ENCODE measurements around the gene SNRPD3. TPM values are rescaled to one million over a fixed set of nuclear protein-coding genes. Genes with fewer than 3 reads are reported as not detected.
"Not testable (repeated sequence)": the region's sequence is repeated elsewhere in the genome, so short reads cannot be mapped to it uniquely, and the experiment has no call there.

SNRPD3 gene
- total RNA-seq, 1 donor from 2014 or later, result 116 TPM

DNA sequence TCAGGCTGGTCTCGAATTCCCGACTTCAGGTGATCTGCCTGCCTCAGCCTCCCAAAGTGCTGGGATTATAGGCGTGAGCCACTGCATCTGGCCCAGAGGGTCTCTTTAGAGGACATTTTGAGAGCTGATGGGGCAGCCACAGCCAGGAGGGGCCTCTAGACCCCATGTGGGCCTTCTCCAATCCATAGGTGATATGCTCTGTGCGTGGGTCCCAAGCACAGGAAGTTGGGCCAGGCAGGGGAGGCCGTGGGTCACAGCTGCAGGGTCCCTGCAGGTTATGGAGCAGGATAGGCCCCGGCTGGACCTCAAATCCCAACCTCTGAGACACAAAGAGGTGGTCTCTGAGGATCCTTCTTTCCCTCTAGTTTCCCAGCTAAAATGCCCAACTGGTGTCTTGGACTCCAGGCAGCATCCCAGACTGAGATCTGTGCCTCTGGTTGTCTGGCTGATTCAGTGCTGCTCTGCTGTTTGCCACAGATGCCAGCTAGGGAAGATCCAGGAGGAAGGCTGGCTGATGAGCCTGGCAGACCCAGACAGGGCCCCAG, 35.6 kb downstream of the SNRPD3 start:
- intact Hi-C loops (cut with micrococcal nuclease), result no loop called here

DNA sequence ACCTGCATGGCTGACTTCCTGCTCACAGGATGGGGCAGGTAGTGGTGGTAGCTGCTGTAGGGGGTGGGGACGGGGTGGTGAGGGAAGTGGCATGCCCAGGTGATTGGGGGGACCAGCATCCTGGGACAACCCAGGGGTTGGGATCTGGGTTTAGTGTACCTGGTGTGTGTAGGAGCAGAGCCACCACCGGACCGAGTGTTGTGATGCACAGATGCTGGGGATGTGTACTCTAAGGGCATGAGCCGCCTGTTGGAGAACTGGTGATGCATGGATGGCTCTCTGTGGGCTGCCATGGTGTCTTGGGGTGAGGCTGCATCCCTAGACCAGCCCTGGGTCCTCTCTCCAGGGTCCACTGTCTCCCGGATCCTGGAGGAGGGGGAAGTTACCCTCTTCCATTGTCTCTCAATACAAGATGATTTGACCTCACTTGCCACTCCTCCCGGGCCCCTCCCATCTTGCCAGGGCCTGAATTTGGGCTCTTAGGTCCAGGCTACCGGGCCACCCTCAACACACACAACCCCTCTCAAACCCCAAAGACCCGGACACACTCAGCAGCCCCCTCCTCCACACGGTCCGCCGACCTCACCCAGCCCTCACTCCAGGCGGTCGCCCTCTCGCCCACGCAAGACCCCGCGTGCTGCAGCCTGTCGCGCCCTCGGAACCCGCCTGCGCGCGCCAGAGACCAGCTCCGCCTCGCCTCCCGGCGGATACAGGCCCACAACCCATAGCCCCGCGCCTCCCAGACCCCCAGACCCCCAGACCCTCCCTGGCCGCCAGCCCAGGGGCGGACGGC, 36.5 kb downstream of the SNRPD3 start:
- intact Hi-C loops (cut with micrococcal nuclease), result no loop called here

DNA sequence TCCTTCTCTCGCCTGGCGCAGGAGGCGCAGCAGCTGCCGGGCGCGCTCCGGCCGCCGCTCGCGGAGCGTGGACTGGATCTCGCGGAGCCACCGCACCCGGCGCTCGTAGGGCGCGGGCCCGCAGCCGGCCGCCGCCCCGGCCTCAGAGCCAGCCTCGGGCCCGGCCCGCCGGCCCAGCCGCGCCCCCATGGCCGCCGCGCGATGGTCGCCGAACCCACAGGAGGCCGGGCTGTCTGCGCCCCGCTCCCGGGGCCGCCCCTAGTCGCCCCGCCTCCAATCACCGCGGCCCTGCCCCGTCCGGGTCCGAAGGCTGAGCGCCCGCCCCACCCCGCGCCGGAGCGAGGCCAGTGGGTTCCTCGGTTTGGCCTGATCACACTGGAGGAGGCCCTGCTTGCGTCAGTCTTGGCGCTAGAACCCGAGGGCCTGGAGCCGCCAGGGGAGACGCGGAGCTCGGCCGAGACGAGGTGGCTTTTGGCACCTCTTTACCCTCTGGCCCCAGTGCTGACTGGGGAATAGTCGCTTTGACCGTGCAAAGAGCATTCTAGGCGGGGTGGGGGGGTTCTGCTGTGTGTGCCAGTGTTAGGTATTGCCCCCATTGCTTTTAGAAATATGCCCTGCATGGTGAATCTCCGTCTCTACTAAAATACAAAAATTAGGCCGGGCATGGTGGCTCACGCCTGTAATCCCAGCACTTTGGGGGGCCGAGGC, 37.2 kb downstream of the SNRPD3 start, which contains the start of gene LRRC75B:
LRRC75B (minus strand) TSS at position 223 of the 708 bp plus-strand sequence; CDS start at position 189, 34 bp downstream.
- intact Hi-C loops (cut with micrococcal nuclease), result no loop called here

DNA sequence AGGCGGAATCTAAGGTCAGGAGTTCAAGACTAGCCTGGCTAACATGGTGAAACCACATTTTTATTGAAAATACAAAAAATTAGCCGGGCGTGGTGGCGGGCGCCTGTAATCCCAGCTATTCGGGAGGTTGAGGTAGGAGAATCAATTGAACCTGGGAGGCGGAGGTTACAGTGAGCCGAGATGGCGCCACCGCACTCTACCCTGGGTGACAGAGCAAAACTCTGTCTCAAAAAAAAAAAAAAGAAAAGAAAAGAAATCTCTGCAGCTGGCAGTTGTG, 37.7 kb downstream of the SNRPD3 start:
- intact Hi-C loops (cut with micrococcal nuclease), result not testable (repeated sequence)

DNA sequence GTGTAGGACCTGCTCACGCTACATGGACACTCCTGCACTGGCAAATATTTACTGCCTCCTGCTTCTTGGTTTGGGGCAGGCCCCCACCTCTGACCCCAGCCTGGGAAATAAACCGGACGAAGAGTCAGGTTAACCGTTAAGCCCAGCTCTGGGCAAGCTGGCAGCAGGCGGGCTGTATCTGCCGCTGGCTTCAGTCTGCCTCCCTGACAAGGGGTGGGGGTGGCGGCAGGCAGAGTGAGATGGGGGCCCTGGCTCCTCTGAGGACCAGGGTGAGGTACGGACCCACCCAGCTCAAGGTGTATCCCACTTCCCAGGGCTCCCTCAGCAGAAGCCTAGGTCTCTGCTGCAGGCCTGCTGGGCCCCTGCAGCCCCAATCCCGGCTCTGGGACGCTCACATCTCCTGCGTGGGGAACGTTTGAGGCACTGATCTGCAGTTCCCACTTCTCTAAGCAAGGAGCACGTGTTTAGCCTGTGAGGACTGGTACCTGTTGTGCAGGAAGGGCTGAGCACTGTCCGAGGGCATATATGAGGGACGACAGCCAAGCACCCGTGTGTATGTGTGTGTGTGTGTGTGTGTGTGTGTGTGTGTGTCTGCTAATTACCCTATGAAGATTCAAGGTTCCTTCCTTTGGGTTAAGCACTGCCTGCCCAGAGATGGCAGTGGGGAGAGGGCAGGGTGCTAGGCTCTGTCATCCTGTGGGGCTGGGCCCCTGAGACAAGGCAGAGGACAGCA, 38.2 kb downstream of the SNRPD3 start:
- intact Hi-C loops (cut with micrococcal nuclease), result no loop called here

DNA sequence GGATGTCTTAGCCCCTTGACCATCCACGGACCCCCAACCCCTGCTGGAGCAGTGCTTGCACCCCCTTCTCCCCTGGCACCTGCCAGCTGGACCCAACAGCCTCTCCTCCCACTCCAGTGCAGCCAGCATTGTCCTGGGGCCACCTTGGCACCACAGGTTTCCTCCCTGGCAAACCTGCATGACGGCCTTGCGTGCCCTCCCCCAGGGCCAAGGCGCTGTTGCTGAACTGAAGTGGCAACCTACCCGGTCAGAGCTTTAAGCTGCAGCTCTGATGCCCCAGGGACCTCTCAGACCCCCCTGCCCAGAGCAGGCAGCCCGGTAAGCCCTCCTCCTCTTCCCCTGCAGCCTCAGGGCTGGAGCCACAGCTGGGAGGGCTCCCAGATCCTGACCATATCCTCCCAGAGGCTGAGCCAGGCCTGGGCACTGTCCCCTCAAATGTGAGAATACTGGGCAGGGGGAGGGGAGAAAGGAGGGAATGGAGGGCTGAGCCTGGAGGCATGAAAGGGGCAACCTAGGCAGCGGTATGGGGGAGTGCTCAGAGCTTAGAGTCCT, 38.8 kb downstream of the SNRPD3 start:
- intact Hi-C loops (cut with micrococcal nuclease), result no loop called here

DNA sequence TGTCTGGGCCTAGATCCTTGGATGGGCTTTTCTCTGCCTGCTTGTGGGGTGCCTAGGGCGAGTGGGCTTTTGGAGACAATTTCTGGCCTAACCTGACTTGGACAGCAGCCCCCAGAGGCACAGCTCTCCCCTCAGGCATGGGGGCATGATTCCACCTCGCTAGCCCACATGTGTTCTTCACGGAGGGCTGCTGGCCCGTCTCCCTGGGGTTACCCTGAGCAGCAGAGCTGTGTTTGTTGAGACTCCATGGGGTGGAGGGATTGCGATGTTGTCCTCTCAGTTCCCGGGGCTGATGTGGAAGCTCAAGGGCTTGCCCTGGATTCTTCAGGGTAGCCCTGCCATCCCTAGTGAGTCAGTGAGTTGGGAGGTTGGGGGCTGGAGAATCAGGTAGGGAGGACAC, 39.4 kb downstream of the SNRPD3 start:
- intact Hi-C loops (cut with micrococcal nuclease), result no loop called here

DNA sequence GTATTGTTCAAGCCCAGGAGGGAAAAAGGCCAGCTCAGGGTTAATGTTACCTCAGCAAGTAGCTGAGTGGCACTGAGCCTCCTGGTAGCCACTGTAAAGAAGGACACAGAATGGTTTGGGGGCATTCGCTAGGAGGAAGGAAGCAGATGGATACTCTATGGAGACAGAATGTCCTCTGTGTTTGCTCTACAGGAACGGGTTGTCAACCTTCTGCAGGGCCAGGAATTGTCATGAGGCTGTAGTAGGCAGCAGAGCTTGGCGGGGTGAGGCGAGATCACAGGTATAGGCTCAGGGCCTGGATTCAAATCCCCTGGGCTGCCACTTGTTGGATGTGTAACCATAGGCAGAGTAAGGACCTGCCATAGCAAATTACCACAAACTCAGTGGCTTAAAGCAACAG, 40.1 kb downstream of the SNRPD3 start:
- intact Hi-C loops (cut with micrococcal nuclease), result no loop called here

DNA sequence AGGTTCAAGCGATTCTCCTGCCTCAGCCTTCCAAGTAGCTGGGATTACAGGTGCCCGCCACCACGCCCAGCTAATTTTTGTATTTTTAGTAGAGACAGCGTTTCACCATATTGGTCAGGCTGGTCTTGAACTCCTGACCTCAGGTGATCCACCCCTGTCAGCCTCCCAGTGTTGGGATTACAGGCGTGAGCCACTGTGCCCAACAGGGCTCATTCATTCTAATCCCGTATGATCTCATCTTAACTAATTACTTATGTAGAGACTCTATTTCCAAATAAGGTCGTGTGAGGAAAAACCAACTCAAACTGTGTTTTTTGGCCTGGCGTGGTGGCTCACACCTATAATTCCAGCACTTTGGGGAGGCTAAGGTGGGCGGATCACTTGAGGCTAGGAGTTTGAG, 41.3 kb downstream of the SNRPD3 start:
- intact Hi-C loops (cut with micrococcal nuclease), result not testable (repeated sequence)

DNA sequence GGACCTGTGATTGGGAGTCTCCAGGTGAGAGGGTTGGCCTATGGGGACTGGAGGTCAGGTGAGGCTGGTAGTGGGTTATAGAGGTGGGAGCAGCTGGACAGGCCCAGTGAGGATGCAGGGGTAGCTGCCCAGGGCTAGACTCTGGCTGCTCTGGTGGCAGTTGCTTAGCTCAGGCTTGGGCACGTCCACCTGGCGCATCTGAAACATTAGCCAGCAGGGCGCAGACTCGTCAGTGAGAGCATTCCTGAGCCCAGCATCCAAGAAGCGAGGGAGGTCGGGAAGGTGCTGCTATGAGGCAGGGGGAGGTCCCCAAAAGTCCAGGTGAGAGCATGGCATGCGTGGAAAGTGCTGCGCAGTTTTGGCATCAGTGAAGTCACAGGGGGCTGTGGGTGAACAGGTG, 43.7 kb downstream of the SNRPD3 start:
- intact Hi-C loops (cut with micrococcal nuclease), result no loop called here

DNA sequence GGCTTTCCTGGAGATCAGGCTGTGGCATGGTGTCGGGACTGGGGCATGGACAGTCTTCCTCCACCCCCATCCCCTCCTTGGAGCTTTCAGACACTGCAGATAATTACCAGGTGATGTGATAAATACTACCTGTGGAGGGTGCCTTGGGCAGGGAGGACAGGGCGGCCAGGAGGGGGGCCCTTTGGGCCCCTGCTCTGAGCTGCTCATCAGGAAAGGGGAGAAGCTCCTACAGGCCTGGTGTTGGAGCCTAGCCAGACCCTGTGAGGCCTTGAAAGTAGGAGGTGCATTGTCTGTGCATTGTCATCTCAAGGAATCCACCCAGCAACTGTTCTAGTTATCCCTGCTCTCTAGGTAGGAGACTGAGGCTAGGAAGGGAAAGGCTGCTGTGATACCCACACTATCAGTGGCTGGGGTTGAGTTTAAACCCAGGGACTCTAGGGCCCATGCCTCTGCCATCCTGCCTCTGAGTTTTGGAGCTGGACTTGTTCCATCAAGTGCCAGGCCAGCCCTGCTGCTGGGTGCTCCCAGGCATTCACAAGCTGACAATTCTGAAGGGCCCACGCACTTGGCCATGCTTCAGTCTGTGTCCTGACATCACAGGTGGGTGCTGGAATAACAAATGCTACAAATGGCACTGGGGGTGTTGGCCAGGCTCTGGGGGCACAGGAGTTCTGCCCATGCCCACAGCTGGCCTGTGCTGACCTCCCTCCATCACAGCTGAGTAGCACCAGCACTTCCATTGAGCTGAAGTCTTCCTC, 44.3 kb downstream of the SNRPD3 start:
- intact Hi-C loops (cut with micrococcal nuclease), result not testable (repeated sequence)

DNA sequence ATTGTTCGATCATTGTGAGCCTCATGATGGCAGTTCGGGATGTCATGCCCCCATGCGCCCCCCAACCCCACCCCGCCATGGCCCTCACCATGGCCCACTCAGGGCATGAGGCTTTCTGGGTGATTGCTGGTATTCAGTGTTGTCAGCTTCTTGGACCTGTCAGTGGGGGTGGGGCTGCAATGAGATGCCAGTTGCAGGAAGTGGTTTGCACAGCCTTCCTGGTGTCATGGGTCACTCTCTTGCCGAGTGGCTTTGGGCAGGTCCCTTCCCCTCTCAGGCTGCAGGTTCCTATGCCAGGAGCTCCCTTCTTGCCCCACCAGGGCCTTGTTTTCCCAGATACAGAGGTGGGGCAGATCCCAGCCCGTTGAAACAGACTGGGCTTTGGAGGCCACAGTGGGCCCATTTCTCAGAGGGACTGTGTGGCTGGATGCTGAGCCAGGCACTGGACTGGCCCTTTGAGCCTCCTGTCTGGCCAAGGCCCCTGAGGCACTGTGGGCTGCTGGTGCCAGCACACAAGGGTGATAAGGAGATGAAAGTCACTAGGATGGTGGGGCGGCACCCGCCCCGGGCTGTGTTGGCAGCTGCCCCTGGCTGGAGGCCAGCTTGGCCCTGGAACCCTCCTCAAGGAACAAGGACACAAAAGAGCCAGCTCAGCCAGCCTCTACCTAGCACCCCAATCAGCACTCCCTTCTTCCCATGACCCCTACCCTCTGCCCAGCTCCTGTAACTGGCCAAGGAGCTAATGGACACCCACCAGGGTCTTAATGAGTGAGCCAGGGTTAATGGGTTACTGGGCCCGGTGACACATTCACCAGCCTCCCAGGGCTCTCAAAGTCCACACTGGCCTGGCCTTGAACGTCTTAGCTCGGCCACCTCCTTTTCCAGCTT, 45.7 kb downstream of the SNRPD3 start:
- intact Hi-C loops (cut with micrococcal nuclease), result no loop called here

DNA sequence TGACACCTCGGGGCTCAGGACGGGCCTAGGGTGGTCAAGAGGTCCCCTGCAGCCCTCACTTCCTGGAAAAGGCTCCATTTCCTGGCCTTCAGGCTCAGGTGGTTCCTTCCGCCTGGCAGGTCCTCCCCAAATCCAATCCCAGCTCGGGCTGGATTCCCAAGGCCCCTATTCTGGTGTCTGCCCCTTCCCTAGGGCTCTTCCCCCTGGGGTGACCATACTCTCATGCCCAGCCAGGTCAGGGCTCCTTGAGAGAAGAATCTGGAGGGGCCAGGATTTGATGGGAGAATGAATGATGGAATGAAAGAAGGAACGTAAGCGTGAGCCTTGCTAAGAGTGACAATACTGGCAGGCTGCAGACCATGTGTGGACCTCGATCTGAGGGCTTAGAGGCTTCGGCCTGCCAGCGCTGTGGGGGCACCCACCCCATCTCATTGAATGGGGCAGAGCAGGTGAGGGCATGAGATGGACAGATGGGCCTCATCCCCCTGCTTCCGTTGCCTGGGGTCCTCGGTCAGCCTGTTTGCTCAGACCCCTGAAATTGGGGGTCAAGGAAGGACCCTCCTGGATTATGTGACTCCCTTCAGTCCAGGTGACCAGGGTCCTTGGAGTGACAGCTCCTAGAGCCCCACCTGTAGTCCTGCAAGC, 46.4 kb downstream of the SNRPD3 start:
- intact Hi-C loops (cut with micrococcal nuclease), result not testable (repeated sequence)

DNA sequence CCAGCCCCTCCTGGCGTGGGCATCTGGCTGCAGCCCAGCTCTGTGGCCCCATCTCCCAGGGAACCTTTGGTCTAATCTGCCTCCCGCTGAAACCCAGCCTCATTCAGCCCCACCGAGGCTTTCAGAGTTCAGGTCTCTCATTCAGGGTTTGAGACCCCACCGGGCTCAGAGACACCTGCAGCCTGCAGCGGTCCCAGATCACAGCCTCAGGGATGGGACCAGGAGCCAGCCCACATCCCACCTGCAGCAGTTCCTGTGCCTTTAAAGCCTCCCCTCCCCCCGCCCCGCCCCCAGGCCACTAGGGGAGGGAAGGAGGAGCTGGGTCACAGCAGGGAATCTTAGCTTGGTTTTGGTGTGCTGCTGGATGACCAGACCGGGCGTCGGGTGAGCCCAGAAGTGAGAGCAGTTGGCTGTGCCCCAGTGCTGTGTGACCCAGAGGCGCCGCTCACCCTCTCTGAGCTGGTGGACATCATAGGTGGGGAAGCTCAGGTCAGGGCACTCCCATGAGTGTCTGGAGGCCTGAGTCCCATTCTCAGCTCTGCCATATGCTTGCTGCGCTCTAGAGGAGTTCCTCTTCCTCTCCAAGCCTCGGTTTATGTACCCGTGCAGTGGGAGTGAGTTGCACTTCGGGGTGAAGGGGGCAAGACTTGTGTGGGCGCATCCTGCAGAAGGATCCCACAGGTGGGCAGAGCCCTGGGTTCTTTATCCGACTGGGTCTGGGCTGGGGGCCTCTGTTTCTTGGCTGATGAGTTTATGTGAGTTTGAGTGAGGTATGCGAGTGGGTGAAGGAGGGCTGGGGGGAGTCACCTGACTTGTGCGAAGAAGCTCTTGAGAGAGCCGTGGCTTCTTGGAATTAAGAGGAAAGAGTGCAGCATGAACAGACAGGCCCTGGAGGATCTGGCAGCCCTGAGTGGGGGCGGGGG, 47.3 kb downstream of the SNRPD3 start, which contains the start of gene GGT1:
GGT1 (plus strand) TSS at position 347 of the 923 bp plus-strand sequence. CDS start 7,889 bp downstream, outside the sequence.
- intact Hi-C loops (cut with micrococcal nuclease), result not testable (repeated sequence)

DNA sequence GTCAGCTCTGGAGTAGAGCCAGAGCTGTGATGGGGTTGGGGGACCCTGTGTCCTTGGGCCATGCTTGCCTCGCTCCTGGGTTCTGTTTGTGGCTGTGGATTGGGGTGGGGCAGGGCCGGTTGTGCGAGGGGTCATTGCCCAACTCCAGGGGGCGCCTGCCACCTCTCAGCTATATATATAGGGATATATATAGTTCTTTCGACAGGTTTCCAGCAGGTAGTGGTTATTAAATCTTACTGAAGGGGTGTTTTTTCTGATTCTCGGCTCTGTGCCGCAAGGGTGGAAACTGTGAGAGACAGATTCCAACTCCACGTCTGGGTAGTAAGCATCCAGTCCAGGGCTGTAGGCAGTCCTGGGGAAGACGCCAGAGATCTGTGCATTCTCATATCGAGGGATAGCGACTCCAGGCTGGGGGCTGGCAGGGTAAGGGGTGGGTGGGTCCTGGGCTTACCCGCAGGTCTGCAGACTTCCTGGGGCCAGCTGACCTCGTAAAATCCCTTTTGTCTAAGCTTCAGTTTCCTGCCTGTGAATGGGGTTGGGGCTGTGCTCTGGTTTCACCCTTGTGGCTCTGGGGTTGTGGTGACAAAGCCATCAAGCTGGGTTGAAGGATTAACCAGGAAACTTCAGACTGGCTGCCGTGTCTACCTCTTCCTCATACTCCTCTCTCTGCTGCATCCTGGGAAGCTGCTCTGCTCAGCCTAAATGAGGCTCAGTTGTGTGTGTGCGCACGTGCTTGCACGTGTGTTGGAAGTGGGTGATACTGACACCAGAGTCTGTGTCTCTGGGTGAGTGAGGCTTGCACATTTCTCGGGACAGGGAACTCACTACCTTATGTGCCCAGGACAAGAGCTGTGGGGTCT, 48.2 kb downstream of the SNRPD3 start:
- intact Hi-C loops (cut with micrococcal nuclease), result not testable (repeated sequence)

DNA sequence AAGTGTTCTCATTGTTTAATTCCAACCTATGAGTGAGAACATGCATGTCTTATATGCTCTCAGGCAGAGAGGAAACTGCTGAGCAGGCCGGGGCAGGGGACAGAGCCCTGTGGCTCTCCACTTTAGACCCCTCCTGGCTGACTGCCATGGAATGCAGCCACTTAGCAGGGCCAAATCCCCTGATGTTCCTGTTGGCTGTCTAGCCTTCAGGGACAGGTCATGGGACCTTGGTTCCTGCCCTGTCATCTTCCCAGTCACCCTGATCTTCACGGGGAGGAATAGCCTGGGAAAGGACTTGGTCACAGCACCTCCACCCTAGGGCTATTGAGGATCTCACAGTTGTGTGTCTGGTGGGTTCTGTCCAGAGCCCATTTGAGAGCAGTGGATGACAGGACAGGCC, 50.5 kb downstream of the SNRPD3 start:
- intact Hi-C loops (cut with micrococcal nuclease), result not testable (repeated sequence)

DNA sequence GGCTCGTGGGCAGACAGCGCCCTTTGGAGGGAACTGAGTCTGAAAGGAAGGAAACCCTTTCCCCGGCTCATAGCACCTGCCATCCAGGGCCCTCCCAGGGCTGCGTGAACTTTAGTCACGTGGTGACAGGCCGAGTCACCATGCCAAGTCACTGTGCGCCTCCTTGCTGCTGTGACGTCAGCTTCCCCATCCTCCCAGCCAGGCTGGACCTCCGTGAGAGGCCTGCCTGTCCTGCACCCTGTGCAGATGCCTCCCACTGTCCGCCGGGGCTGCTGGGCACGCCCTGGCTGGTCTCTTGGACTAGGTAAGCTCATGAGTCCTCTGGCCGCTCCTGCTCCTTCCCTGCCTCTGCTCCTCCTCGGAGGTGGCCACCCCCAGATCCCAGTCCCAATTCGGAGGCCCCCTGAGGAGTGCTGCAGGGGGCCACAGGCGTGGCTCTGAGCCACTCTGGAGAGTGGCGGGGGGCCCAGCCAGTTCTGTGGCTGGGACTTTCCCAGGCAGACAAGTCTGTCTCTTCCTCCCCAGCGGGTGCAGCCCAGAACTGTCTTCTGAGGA, 51.7 kb downstream of the SNRPD3 start:
- intact Hi-C loops (cut with micrococcal nuclease), result not testable (repeated sequence)
